AG09319 (cell line): ENCODE data around the gene ARMH3.

Experiments used
- DNase-seq: peaks from one replicate; pipeline ENCODE4 v3.0.0-alpha.2; 2010; ENCODE audit warnings: low read depth; ENCODE audit errors: extremely low read depth
- CTCF ChIP-seq: IDR thresholded peaks from 2 replicates; pipeline ENCODE4 v1.5.1; 2011; ENCODE audit warnings: low read depth, mild to moderate bottlenecking, inconsistent platforms, low read length, moderate library complexity

The ARMH3 gene

GRCh38 chr10:101974091-101974971, 81.6 kb downstream of the ARMH3 start:
- DNase-seq = no peak
- TF ChIP-seq CTCF = no peak

- no peak for TF ChIP-seq CTCF
- no peak for DNase-seq
These were observed 83.2 kb downstream of the ARMH3 start for GRCh38 chr10:101972761-101973160.

GRCh38 chr10:101969412-101969922, 86.5 kb downstream of the ARMH3 start:
- no peak for TF ChIP-seq CTCF
- DNase-seq = no peak

- DNase-seq = no peak
- no peak for TF ChIP-seq CTCF
These were observed 87.0 kb downstream of the ARMH3 start for GRCh38 chr10:101968940-101969321.

- no peak for DNase-seq
- no peak for TF ChIP-seq CTCF
These were observed 87.6 kb downstream of the ARMH3 start for GRCh38 chr10:101968286-101968939.

- no peak for TF ChIP-seq CTCF
- DNase-seq = no peak
These were observed 88.3 kb downstream of the ARMH3 start for GRCh38 chr10:101967713-101968112.

- no peak for DNase-seq
- no peak for TF ChIP-seq CTCF
These were observed 88.9 kb downstream of the ARMH3 start for GRCh38 chr10:101967119-101967518.
